ENCODE data around the gene RAB10.
"Not testable (repeated sequence)": the region's sequence is repeated elsewhere in the genome, so short reads cannot be mapped to it uniquely, and the experiment has no call there.

The RAB10 gene

DNA sequence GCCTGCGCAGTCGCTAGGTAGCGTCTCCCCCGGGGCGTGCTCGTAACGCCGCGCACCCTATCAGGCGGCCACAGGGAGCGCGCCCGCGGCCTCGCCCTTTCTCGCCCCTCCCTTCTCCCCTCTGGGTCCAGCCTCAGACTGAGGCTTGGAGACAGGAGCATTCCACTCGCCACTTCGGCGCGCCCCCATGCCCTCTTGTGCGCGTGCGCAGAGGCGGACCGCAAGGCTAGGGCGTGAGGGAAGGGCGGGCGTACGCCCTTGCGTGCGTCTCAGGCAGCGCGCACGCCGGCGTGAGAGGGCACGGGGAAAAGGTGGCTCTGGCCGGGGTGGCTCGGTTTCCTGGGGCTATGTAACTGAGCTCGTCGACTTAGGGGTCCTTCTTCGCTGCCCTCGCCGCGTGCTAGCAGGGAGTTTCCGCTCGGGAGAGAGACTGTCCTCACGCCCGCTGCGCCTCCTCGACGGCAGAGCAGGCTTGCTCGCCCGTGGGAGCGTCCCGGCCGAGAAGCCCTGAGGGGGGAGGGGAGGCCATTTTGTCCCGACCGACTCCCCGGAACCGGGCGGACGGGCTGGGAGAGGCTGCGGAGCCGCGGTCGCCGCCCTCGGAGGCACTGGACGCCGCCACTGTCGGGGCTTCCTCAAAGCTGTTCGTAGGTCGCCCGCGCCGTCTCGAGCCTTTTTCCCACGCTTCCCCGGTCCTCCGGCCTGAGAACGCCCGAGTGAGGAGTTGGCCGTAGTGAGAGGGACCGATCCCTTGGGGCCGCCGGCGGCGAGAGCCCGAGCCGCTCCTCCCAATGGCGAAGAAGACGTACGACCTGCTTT lies at the start of gene RAB10:
TSS of gene RAB10 (plus strand) at position 267 of the 819 bp plus-strand sequence. CDS start at position 792, 525 bp downstream.
- DNase-seq, result peak; percentile 100

DNA sequence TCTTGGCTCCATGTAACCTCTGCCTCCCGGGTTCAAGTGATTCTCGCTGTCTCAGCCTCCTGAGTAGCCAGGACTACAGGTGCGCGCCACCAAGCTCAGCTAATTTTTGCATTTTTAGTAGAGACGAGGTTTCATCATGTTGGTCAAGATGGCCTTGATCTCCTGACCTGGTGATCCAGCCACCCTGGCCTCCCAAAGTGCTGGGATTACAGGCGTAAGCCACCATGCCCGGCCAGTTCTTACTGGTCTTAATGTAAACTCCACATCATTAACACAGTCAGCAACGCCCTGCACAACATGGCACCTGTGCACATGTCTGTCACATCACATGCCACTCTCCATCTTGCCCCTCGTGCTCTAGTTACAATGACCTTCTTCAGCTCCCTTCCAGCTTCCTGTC lies 45.8 kb upstream of the RAB10 start:
- DNase-seq, result no peak

DNA sequence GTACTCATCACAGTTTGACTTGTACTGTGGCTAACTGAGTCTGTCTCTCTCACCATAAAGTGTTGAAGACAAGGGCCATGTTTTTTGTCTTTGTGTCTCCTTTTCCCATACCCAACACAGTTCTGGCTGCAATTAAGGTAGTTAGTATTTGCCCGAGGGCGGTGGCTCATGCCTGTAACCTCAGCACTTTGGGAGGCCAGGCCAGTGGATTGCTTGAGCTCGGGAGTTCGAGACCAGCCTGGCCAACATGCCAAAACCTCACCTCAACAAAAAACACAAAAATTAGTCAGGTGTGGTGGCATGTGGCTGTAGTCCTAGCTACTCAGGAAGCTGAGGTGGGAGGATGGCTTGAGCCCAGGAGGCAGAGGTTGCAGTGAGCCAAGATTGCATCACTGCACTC lies 44.7 kb upstream of the RAB10 start:
- DNase-seq, result no peak

DNA sequence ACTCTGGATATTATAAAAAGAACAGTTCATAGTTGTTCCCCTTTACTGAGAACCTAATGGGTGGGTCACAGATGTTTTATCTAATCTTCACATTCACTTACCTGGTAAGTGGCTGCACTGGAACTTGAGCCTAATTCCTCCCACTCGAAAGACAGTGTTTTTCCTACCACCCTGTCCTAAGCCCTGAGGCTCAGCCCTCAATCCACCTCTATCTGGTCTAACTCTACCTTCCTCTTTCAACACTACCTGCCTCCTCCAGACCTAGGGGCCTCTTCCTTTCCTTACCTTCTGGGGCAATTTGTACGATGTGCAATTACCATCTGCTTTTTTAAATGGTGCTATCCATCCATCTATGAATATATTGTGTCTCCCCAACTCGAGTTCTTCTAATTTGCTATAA lies 41.9 kb upstream of the RAB10 start:
- no peak for DNase-seq

DNA sequence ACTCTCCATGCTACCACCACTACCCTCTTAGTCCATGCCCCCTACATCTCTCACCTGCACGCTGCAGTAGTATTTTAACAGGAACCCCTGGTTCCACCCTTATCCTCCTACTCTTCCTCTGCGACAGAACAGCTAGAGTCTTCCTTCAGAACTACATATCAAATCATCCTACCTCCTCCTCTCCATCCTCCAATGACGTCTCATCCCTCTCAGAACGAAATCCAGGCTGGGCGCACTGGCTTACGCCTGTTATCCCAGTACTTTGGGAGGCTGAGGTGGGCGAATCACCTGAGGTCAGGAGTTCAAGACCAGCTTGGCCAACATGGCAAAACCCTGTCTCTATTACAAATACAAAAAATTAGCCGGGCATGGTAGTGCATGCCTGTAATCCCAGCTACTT lies 41.3 kb upstream of the RAB10 start:
- DNase-seq, result no peak

DNA sequence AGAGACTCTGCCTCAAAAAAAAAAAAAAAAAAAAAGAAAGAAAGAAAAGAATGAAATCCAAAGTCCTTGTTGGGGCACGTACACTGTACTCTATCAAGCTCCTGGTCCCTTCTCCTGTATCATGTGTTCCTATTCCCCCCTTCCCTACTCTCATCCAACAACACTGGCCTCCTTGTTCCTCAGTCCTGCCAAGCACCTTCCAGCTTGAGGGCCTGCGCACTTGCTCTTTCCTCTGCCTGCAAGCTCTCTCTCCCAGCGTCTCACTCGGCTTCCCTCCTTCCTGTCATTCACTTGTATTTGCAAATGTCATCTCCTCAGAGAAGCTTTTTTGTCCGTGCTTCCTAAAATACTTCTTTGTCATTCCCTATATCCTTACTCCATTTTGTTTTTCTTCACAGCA lies 40.8 kb upstream of the RAB10 start:
- DNase-seq, result no peak

DNA sequence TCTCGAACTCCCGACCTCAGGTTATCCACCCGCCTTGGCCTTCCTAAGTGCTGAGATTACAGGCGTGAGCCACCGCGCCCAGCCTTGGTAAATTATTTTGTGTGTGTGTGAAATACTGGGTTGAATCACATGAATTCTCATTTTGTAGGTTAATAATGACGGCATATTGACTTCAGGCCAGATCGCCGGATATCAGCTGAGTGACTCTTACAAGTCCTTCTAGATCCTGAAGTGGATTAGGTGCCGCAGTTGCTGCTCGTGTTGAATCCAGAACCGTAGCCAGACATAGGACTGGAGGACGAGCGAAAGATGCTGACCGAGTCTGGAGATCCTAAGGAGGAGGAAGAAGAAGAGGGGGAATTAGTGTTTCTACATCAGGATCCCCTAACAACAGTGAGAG lies 39.4 kb upstream of the RAB10 start:
- no peak for DNase-seq

DNA sequence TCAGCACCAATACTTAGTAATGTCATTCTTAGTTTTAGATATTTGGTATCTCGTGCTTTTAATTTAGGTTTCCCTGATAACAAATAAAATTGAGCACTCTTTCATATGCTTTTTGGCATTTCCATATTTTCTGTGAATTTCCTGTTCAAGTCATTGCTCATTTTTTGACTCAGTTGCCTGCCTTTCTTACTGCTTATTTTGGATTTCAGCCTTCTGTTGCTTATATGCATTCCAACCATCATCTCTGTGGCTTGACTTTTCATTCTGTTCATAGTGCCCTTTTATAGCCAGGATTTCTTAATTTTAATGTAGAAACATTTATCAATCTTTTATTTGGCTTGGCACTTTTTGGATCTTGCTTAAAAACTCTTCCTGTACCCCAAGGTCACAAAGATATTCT lies 37.0 kb upstream of the RAB10 start:
- DNase-seq, result no peak

DNA sequence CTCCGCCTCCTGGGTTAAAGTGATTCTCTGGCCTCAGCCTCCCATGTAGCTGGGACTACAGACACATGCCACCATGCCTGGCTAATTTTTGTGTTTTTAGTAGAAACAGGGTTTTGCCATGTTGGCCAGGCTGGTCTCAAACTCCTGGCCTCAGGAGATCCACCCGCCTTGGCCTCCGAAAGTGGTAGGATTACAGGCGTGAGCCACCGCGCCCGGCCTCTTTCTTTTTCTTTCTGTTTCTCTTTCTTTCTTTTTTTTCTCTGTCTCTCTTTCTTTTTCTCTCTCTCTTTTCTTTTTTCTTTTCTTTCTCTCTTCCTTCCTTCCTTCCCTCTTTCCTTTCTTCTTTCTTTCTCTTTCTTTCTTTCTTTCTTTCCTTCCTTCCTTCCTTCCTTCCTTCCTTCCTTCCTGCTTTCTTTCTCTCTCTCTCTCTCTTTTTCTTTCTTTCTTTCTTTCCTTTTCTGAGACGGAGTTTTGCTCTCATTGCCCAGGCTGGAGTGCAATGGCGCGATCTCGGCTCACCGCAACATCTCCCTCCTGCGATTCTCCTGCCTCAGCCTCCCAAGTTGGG lies 35.0 kb upstream of the RAB10 start:
- DNase-seq, result not testable (repeated sequence)

DNA sequence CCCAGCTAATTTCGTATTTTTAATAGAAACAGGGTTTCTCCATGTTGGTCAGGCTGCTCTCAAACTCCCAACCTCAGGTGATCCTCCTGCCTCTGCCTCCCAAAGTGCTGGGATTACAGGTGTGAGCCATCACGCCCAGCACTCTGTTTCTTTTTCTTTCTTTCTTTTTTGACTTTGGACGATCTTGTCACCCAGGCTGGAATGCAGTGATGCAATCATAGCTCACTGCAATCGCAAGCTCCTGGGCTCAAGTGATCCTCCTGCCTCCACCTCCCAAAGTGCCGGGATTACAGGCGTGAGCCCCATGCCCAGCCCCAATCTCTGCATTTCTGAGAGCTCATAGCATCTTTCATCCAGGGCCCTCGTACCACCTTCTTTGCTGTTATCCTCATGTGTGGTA lies 34.5 kb upstream of the RAB10 start:
- DNase-seq, result not testable (repeated sequence)

DNA sequence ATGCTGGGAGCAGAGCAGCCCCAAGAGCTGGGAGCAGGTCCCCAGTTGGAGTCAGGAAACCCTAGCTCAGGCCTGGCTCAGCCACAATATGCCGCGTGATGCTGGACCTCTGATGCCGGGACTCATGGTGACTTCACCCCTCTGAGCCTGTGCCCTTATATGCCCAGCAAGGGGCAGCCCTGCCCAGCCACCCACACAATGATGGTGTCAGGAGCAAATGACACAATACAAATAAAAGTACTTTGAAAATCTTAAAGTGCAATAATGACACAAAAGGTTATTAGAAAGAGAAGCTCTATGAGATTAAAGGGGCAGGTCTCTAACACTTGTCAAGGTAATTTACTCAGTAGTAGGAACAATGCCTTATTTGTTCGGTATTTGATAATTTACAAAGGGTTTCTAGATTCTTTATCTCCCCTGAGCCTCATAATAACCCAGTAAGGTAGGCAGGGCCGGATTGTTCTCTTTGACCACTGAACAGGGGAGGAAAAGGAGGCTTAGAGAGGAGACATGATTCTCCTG lies 33.3 kb upstream of the RAB10 start:
- no peak for DNase-seq

DNA sequence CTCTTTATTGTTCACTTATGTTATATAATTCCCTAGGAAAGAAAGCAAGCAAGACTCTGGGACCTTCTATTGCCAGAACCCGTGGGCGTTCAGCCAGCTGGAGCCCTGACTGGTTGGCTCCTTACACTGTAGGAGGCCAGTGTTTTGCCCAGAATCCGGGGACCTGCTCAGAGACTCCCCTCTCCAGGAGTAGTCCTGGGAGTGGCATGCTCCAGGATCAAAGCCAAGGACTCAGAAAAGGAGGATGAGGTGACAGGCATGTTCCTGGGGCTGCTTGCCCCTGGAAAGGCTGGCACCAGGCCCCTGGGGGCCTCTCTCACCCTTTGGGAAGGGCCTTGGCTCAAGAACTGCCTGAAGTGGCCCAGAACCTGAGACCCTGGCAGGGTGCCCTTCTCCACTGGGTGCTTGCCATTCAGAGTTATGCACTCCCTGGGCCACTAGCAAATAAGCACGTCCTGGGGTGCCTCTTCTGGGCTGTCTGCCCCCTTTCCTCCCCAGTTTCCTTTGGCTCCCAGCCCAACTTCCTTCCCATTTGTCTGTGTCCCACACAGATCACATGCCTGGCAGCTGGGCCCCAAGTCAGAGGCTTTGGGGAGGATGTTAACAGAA lies 32.0 kb upstream of the RAB10 start:
- DNase-seq, result peak; percentile 65 to 87

DNA sequence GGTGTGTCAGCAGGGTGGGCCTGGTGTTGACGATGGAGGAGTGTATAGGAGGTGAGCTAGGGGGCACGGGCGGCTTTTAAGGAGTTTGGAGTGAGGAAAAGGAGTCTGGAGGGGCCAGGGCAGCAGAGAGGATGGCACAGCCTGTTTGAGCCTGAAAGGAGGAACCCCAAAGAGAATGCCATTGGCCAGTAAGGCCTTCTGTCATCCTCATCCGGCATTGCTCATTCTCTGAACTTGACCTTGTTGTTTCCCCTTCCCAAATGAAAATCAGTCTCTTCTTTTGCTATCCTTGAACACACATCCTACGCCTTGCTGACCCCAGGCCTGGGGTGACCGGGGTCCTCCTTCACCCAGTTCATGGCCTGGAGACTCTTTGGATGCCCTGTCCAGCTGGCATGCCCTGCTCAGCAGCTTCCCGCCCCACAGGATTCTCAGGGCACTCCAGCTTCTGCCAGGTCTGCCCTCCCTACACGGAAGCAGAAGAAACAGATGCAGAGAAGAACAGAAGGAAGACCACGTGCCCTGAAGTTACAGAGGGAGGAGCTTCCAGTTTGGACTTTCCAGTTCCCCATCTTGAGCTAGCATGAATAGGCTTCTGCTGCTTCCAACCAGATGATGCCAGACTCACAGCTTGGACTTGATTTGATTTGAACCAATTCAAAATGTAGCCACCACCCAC lies 31.1 kb upstream of the RAB10 start:
- no peak for DNase-seq

DNA sequence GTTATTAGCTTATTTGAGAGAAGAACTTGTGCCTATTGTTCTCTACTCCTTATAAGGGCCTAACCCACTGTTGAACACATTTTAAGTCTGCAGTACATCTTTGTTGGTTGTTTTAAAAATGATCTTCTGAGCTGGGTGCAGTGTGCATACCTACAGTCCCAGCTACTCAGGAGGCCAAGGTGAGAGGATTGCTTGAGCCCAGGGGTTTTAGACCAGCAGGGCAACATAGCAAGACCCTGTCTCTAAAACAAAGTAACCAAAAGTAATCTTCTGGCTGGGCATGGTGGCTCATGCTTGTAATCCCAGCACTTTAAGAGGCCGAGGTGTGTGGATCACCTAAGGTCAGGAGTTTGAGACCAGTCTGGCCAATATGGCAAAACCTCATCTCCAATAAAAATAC lies 25.8 kb upstream of the RAB10 start:
- DNase-seq, result no peak

DNA sequence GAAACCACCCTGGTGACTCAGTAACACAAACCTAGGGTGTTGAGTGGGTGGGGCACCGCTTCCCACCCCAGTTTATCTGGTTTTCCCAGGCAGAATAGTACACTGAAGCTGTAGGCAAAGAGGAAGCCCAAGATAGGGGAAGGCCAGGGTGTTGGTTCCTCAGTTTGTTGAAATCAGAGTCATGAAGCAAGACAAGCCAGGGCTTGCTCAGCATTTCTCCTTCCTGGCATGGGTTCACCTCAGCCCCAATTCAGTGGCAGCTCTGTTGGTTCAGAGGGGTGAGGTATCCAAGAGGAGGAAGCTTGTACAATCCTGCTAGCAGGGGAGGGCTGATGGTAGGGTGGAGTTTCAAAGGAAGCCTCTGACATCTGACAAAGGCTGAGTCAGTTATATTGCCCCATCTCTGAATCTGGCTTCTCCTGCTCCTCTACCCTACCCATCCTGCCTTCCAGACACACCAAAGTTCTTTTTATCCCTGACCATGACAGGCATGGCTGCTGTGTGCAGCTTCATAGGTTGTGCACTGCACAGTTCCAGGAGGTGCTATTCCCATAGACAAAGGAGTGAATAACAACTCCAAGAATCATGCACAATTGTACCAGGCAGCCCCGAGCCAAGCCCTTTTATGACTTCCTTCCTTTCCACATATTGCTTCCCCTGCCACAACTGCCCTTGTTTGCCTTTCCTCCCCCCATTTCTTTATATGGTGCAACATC lies 24.9 kb upstream of the RAB10 start:
- DNase-seq, result no peak

DNA sequence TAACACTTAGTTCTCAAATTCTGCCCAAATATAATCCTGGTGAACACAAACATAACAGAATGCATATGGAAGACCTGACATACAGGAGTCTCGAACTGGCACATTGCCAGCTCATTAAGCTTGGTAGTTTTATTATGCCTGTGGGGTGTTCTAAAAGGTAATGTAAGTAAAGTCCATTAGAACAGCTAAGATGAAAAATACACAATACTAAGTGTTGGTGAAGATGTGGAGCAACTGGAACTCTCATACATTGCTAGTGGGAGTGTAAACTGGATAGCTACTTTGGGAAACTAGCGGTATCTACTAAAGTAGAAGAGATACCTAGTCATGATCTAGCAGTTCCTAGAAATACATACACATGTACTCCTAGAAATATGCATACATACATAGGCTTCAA lies 24.3 kb upstream of the RAB10 start:
- DNase-seq, result no peak

DNA sequence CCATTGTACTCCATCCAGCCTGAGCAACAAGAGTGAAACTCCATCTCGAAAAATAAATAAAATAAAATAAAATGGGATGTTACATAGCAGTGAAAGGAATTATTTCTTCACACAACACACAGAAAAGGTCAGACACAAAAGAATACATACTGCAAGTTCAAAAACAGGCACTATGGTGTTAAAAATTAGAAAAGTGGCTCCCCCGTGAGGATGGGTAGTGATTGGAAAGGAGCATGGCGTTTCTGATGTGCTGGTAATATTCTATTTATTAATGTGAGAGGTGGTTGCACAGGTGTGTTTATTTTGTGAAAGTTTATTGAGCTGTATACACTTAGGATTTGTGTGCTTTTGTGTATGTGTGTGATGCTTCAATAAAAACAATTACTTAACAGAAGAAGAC lies 22.9 kb upstream of the RAB10 start:
- DNase-seq, result no peak

DNA sequence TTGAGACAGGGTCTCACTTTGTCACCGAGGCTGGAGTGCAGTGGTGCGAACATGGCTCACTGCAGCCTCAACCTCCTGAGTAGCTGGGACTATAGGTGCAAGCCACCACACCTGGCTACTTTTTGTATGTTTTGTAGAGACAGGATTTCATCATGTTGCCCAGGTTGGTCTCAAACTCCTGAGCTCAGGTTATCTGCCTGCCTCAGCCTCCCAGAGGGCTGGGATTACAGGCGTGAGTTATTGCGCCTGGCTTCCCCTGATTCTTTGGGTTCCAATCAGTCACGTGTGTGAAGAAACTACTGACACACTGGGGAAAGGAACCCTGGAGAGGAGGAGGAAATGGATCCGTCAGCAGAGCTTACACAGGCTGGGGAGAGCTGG lies 22.3 kb upstream of the RAB10 start:
- no peak for DNase-seq

DNA sequence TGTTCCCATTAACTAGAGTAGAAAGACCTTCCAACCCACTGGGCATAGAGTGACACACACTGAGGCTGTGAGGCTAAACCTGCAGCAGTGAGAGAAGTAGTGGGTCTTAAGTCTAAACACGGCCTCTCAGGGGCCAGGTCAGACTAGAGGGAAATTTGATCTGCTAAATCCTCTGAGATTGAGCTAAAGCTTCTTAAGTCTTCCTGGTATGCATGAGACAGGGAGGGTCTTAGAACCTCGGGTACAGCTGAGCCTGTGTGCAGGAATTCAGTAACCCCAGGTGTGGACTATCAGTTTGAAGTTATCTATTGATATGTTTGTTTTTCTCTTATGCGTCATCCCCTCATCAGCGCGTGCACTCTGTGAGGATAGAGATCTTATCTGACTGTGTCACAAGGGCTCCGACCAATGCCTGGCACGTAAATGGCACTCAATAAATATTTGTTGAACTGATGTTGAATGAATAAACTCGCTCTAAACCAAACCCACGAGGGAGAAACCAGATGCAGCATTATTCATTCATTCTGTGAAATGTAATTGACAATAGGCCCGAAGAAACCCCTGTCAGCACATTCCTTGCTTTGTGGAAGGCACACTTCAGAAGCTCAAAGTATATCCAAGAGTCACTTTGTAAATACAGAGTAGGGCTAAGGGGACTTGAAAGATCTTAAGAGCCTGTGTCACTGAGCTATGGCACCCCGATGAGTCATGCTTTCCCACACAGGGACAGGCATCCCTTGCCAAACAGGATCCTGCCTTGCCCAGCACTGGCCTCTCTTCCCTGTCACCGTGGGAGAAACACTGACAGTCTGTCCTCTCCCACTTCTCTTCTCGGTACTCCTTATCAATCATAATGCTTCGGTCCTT lies 21.7 kb upstream of the RAB10 start:
- no peak for DNase-seq

DNA sequence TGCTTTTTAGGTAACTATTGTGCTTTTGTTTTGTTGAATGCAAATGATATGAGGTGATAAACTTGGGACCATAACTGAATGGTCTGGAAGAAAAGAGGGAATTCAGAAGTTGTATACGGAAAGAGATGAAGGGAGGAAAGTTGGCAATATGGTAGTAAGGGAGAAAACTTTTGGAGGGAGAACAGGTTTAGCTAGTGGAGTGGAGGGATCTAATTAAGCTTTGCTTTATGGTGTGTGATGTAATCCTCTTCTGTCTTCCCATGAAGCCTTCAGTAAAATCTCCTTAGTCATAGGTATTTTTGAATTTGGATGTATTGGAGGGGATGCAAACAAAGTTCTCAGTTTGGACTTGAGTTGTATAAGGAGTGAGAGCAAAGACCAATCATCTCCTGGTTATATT lies 20.2 kb upstream of the RAB10 start:
- no peak for DNase-seq

DNA sequence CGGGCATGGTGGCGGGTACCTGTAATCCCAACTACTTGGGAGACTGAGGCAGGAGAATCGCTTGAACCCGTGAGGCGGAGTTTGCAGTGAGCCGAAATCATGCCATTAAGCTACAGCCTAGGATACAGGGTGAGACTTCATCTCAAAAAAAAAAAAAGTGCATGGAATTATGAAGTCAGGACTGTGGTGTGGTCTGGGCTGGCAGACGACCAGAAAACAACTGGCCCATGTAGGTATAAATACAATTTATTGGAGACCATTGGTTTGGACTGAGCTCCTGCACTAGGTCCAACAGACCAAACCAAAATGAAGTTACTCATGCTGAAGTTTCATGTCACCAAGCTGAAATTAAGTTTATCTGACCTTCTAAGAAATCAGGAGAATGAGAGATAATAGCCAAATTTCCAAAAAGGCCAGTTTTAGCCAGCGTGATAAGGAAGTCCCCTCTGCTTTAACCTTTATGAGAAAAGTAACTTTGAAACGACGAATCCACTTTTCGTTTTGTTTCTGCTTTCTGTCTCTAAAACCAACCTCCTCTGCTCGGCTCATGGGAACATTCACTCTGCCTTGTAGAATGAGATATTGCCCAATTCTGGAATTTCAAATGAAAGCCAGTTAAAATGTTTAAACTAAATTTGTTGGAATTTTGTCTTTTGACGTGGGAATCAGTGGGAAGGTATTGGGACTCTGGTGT lies 17.7 kb upstream of the RAB10 start:
- no peak for DNase-seq

All from NCI-H2081 (cell line).